ENCODE data around the gene MOB1A.

Gene MOB1A

GRCh38 chr2:74146929-74147726 lies 31.6 kb downstream of the MOB1A start:
- peak; percentile 25 for DNase-seq (ENCODE audit: extremely low read depth, insufficient read length)
- Histone ChIP-seq H3K27me3 (replicated peaks; ENCODE audit: control insufficient read depth, insufficient read depth, low read length) (no peaks in the 10 kb centered on the region), H3K36me3 (ENCODE audit: control insufficient read depth, insufficient read depth, low read length) (peaks cover 1% of the 10 kb centered on the region), H3K4me3 (replicated peaks; ENCODE audit: low read depth, low read length) (peak overlapping the region; percentile 86)
- TF ChIP-seq CTCF (IDR thresholded peaks at IDR 0.05; ENCODE audit: insufficient read depth, low read length, poor library complexity, severe bottlenecking): no peak

DNA sequence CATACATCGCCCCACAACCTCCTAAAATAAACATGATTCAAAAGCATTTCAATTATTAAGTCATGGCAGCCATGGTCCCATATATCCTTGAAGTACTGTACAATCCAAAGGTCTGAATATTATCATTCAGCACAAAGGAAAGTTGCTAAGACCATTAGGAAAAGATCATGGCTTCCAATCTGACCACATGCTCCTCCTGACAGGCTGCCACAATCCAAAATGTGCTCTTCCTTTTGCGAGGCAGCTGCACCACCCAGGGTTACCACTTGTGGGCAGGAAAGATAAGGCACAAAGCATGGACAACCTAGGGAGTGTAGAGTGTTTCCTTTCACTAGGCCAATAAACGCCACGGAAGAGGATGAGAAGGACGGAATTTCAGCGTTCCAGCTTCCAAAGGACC lies 36.3 kb downstream of the MOB1A start:
- H3K4me3 ChIP-seq (replicated peaks; ENCODE audit: low read depth, low read length): no peak overlapping the region
- no peak for TF ChIP-seq CTCF (IDR thresholded peaks at IDR 0.05; ENCODE audit: insufficient read depth, low read length, poor library complexity, severe bottlenecking)
- DNase-seq (ENCODE audit: extremely low read depth, insufficient read length): no peak
- peaks cover 7% of the 10 kb centered on the region for H3K36me3 ChIP-seq (ENCODE audit: control insufficient read depth, insufficient read depth, low read length)
- no peaks in the 10 kb centered on the region for H3K27me3 ChIP-seq (replicated peaks; ENCODE audit: control insufficient read depth, insufficient read depth, low read length)

DNA sequence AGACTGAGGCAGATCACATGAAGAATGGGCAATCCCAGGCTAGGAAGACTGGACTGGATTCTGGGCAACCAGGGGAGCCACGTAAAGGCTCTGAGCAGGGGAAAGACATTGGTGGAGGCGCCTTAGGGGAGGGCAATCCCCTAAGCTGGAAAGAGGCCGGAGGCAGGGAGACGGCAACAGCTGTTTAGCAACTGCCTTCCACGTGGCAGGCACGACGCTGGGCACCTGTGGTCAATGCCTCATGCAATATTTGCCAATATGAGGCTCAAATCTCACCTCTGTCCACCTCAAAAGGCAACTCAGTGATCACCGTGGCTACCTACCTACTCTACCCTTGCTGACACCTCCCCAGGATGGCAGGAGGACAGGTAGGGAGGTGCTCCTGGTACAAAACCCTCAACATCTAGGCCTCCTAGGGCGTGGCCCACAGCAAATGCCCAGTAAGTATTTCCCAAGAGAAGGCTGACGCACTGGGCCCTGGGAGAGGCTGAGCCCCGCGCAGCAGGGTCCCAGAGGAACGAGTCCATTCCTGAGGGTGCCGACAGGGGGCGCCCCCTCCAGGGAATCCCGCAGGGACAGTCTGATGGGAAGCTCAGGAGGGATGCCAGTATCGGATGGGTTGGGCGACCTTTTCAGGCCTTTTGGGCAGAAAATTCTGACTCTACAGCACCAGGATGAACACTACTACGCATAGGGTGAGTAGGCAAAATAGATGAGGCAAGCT lies 39.9 kb downstream of the MOB1A start:
- H3K36me3 ChIP-seq (ENCODE audit: control insufficient read depth, insufficient read depth, low read length): peaks cover 11% of the 10 kb centered on the region

GRCh38 chr2:74137651-74138599 lies 40.8 kb downstream of the MOB1A start:
- peaks cover 14% of the 10 kb centered on the region for H3K36me3 ChIP-seq (ENCODE audit: control insufficient read depth, insufficient read depth, low read length)
- no peak for TF ChIP-seq CTCF (IDR thresholded peaks at IDR 0.05; ENCODE audit: insufficient read depth, low read length, poor library complexity, severe bottlenecking)
- no peak for DNase-seq (ENCODE audit: extremely low read depth, insufficient read length)
- no peak overlapping the region for H3K4me3 ChIP-seq (replicated peaks; ENCODE audit: low read depth, low read length)
- no peaks in the 10 kb centered on the region for H3K27me3 ChIP-seq (replicated peaks; ENCODE audit: control insufficient read depth, insufficient read depth, low read length)

More for the DNA sequence above, 39.9 kb downstream of the MOB1A start:
- H3K27me3 ChIP-seq (replicated peaks; ENCODE audit: control insufficient read depth, insufficient read depth, low read length): no peaks in the 10 kb centered on the region
- DNase-seq (ENCODE audit: extremely low read depth, insufficient read length): no peak
- peak; percentile 10 for TF ChIP-seq CTCF (IDR thresholded peaks at IDR 0.05; ENCODE audit: insufficient read depth, low read length, poor library complexity, severe bottlenecking)
- H3K4me3 ChIP-seq (replicated peaks; ENCODE audit: low read depth, low read length): no peak overlapping the region

DNA sequence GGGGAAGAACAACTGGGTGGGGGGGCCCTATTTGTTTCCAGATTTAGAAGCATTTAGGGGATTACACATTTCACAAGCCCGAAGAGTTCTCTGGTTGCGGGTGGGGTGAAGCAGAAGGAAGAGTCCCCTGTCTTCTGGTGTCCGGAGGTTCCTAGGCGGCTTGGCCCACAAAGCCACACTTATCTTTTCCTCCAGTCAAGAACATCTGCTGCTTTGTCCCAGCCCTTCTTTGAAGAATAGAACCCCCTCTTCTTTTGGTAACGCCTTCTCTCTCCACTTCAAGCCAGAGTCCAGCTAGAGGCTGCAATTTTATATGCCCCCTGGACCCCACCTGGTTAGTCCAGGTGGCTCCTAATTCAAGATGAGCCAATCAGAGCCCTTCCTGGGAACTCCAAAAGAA lies 46.8 kb downstream of the MOB1A start:
- no peak overlapping the region for H3K4me3 ChIP-seq (replicated peaks; ENCODE audit: low read depth, low read length)
- H3K27me3 ChIP-seq (replicated peaks; ENCODE audit: control insufficient read depth, insufficient read depth, low read length): no peaks in the 10 kb centered on the region
- H3K36me3 ChIP-seq (ENCODE audit: control insufficient read depth, insufficient read depth, low read length): peaks cover 6% of the 10 kb centered on the region
- no peak for DNase-seq (ENCODE audit: extremely low read depth, insufficient read length)
- no peak for TF ChIP-seq CTCF (IDR thresholded peaks at IDR 0.05; ENCODE audit: insufficient read depth, low read length, poor library complexity, severe bottlenecking)
